ENCODE data around the gene LRMDA. TPM values are rescaled to one million over a fixed set of nuclear protein-coding genes. Genes with fewer than 3 reads are reported as not detected.

LRMDA gene
- total and polyA plus RNA-seq, 10 of the 15 experiments (the other 5 are each of a cell fraction or from before 2014, with no cell fraction given): 0.07 to 0.54 (median 0.29) TPM; not detected in 4

- Histone ChIP-seq H3K9me3 (replicated peaks; ENCODE audit: control insufficient read depth, insufficient read depth, low read length) (no peaks in the 10 kb centered on the region), H3K27ac (ENCODE audit: control insufficient read depth, insufficient read depth) (no peak overlapping the region), H2AFZ (ENCODE audit: control insufficient read depth, low read depth, low read length) (no peak overlapping the region), H3K4me1 (ENCODE audit: control insufficient read depth, insufficient read depth, low read length) (no peaks in the 10 kb centered on the region), H4K20me1 (ENCODE audit: control insufficient read depth, insufficient read depth) (no peaks in the 10 kb centered on the region), H3K4me3 (no peak overlapping the region), H3K4me2 (ENCODE audit: control insufficient read depth, insufficient read depth) (no peak overlapping the region), H3K9ac (ENCODE audit: control insufficient read depth, insufficient read depth, low read length) (no peak overlapping the region), H3K36me3 (ENCODE audit: control insufficient read depth in 2 of 2, insufficient read depth in 2 of 2, low read length in 1 of 2) (no peaks in the 10 kb centered on the region), H3K79me2 (ENCODE audit: control insufficient read depth, insufficient read depth, low read length) (no peaks in the 10 kb centered on the region), H3K27me3 (replicated peaks in 1 of 2; ENCODE audit: control insufficient read depth in 2 of 2, insufficient read depth in 2 of 2, low read length in 1 of 2) (no peaks in the 10 kb centered on the region)
- 23% methylated on average over 4 of the region's 4 CpGs for WGBS (ENCODE audit: insufficient coverage, insufficient replicate concordance, low lambda C conversion rate, missing lambda C conversion rate)
- CTCF ChIA-PET: interaction anchor here (0.6 to 1.0 kb wide), 2 partner anchors 199 to 461 kb away, joined by 3 to 4 read pairs; partner anchors contain the start of gene ZNF503
- intact Hi-C loops (cut with micrococcal nuclease; ENCODE audit: unreplicated experiment): no loop called here
- no TSS peak for BruUV-seq (replicated peaks)
- in situ Hi-C loops (cut with MboI): no loop called here
- RAD21 ChIA-PET (ENCODE audit: unreplicated experiment): no interaction called here
- DNase-seq (ENCODE audit: low read depth, low spot score): no peak
- POLR2A ChIA-PET: no interaction called here
- FAIRE-seq: no peak
- TF ChIP-seq ASH2L (IDR thresholded peaks at IDR 0.05; ENCODE audit: borderline replicate concordance, low read depth): no peak
- ATAC-seq: no peak
- SMC1A ChIA-PET (ENCODE audit: uncharacterized antibody, unreplicated experiment): interaction anchor here (0.6 to 0.8 kb wide), 2 partner anchors 8 to 41 kb away, joined by 3 read pairs; no protein-coding TSS in a partner anchor
These were observed 431.5 kb downstream of the LRMDA start for GRCh38 chr10:75862935-75863334.

DNA sequence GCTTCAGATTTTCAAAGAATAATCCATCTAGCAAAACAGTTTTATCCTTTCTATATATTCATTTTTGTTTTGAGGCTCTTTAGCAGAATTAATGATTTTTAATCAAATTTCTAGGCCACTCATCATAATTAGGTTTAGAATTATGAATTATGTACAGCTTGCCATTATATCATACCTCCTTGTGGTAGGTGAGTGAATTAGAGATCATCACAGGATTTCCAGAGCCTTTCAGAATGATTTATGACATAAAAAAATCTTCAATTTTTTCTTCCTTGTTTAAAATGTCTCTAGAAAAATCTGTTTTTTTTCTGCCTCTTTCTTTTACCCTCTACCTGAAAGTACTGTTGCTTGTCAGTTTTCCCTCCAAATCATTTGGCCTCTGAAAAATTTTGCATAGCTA, 433.3 kb downstream of the LRMDA start:
- H3K36me3 ChIP-seq (ENCODE audit: control insufficient read depth in 2 of 2, insufficient read depth in 2 of 2, low read length in 1 of 2): no peaks in the 10 kb centered on the region
- H3K4me3 ChIP-seq: no peak overlapping the region
- H3K4me1 ChIP-seq (ENCODE audit: control insufficient read depth, insufficient read depth, low read length): no peaks in the 10 kb centered on the region
- H3K79me2 ChIP-seq (ENCODE audit: control insufficient read depth, insufficient read depth, low read length): no peaks in the 10 kb centered on the region
- ChIA-PET RAD21 (ENCODE audit: unreplicated experiment) (interaction anchor here (0.6 kb wide), 1 partner anchor 44 kb away, joined by 3 read pairs; no protein-coding TSS in a partner anchor), POLR2A (no interaction called here), CTCF (interaction anchor here (0.6 to 1.6 kb wide), 2 partner anchors 13 to 47 kb away, joined by 3 to 4 read pairs; no protein-coding TSS in a partner anchor), SMC1A (ENCODE audit: uncharacterized antibody, unreplicated experiment) (interaction anchor here (1.2 to 1.9 kb wide), 2 partner anchors 9 to 40 kb away, joined by 3 to 9 read pairs; no protein-coding TSS in a partner anchor)
- ATAC-seq (no peak), DNase-seq (ENCODE audit: low read depth, low spot score) (no peak), FAIRE-seq (no peak)
- no peak overlapping the region for H3K4me2 ChIP-seq (ENCODE audit: control insufficient read depth, insufficient read depth)
- no peak overlapping the region for H3K27ac ChIP-seq (ENCODE audit: control insufficient read depth, insufficient read depth)
- no peaks in the 10 kb centered on the region for H4K20me1 ChIP-seq (ENCODE audit: control insufficient read depth, insufficient read depth)
- H3K27me3 ChIP-seq (replicated peaks in 1 of 2; ENCODE audit: control insufficient read depth in 2 of 2, insufficient read depth in 2 of 2, low read length in 1 of 2): no peaks in the 10 kb centered on the region
- H2AFZ ChIP-seq (ENCODE audit: control insufficient read depth, low read depth, low read length): no peak overlapping the region
- no TSS peak for BruUV-seq (replicated peaks)
- in situ Hi-C loops (cut with MboI): no loop called here
- no peaks in the 10 kb centered on the region for H3K9me3 ChIP-seq (replicated peaks; ENCODE audit: control insufficient read depth, insufficient read depth, low read length)
- no peak overlapping the region for H3K9ac ChIP-seq (ENCODE audit: control insufficient read depth, insufficient read depth, low read length)
- intact Hi-C loops (cut with micrococcal nuclease; ENCODE audit: unreplicated experiment): no loop called here
- TF ChIP-seq RUNX3 (IDR thresholded peaks at IDR 0.05; ENCODE audit: low read length) (no peak), MTA3 (IDR thresholded peaks at IDR 0.05; ENCODE audit: borderline replicate concordance, low read length) (no peak), BRCA1 (IDR thresholded peaks at IDR 0.05; ENCODE audit: low read depth, low read length) (no peak), CBFB (IDR thresholded peaks at IDR 0.05; ENCODE audit: low read depth) (no peak), CEBPB (IDR thresholded peaks at IDR 0.05; ENCODE audit: borderline replicate concordance in 1 of 2, low read depth in 2 of 2, low read length in 2 of 2) (no peak), ZSCAN29 (IDR thresholded peaks at IDR 0.05) (no peak), E2F4 (IDR thresholded peaks at IDR 0.05; ENCODE audit: low read depth, low read length) (no peak), IKZF2 (IDR thresholded peaks at IDR 0.05) (no peak), JUND (IDR thresholded peaks at IDR 0.05; ENCODE audit: low read depth, low read length) (no peak), BACH1 (IDR thresholded peaks at IDR 0.05; ENCODE audit: borderline replicate concordance) (no peak), RELA (IDR thresholded peaks at IDR 0.05; ENCODE audit: borderline replicate concordance, partially characterized antibody) (no peak), RAD21 (IDR thresholded peaks at IDR 0.05; ENCODE audit: insufficient read depth, low read depth, low read length) (no peak), IRF4 (IDR thresholded peaks at IDR 0.05; ENCODE audit: low read depth, low read length) (no peak)
- TF ChIP-seq, protein P1, sequence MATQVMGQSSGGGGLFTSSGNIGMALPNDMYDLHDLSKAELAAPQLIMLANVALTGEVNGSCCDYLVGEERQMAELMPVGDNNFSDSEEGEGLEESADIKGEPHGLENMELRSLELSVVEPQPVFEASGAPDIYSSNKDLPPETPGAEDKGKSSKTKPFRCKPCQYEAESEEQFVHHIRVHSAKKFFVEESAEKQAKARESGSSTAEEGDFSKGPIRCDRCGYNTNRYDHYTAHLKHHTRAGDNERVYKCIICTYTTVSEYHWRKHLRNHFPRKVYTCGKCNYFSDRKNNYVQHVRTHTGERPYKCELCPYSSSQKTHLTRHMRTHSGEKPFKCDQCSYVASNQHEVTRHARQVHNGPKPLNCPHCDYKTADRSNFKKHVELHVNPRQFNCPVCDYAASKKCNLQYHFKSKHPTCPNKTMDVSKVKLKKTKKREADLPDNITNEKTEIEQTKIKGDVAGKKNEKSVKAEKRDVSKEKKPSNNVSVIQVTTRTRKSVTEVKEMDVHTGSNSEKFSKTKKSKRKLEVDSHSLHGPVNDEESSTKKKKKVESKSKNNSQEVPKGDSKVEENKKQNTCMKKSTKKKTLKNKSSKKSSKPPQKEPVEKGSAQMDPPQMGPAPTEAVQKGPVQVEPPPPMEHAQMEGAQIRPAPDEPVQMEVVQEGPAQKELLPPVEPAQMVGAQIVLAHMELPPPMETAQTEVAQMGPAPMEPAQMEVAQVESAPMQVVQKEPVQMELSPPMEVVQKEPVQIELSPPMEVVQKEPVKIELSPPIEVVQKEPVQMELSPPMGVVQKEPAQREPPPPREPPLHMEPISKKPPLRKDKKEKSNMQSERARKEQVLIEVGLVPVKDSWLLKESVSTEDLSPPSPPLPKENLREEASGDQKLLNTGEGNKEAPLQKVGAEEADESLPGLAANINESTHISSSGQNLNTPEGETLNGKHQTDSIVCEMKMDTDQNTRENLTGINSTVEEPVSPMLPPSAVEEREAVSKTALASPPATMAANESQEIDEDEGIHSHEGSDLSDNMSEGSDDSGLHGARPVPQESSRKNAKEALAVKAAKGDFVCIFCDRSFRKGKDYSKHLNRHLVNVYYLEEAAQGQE (IDR thresholded peaks at IDR 0.05; ENCODE audit: low read depth, low read length): no peak

All from GM12878 (cell line).